Choroid plexus epithelial cell (primary cell): ENCODE results near the gene TMC5.

Experiments
- DNase-seq: peaks from one replicate; pipeline ENCODE4 v3.0.0-alpha.2; 2010; ENCODE audit warnings: low read depth
- H3K4me3 ChIP-seq: 2 replicates; pipeline ENCODE4 v1.5.1; 2011; ENCODE audit warnings: low read depth, mild to moderate bottlenecking, control low read depth, low read length, moderate library complexity
- CTCF ChIP-seq: conservative IDR thresholded peaks from 2 replicates; pipeline ENCODE4 v1.5.1; 2011; ENCODE audit warnings: low read depth, mild to moderate bottlenecking, control low read depth, inconsistent platforms, low read length, moderate library complexity

The TMC5 gene

GRCh38 chr16:19522760-19523159 lies 105.1 kb downstream of the TMC5 start:
- TF ChIP-seq CTCF = no peak
- H3K4me3 ChIP-seq = no peak overlapping the region
- no peak for DNase-seq

- no peak overlapping the region for H3K4me3 ChIP-seq
- no peak for TF ChIP-seq CTCF
- DNase-seq = no peak
Measured at GRCh38 chr16:19523184-19523558, 105.5 kb downstream of the TMC5 start.

- peak within 1 kb of the TSS; percentile 96 for H3K4me3 ChIP-seq
- peak; percentile 98 for DNase-seq
- no peak for TF ChIP-seq CTCF
Measured at GRCh38 chr16:19523559-19524355, 106.1 kb downstream of the TMC5 start, which contains the start of gene CCP110. CCP110 (plus strand) TSS chr16:19523942; CDS start chr16:19527882, 3,940 bp downstream.

- no peak for TF ChIP-seq CTCF
- H3K4me3 ChIP-seq = peak overlapping the region; percentile 96
- no peak for DNase-seq
Measured at GRCh38 chr16:19524356-19524615, 106.6 kb downstream of the TMC5 start.

GRCh38 chr16:19524616-19525384 lies 107.1 kb downstream of the TMC5 start:
- DNase-seq = no peak
- peak overlapping the region; percentile 96 for H3K4me3 ChIP-seq
- no peak for TF ChIP-seq CTCF

- no peak for TF ChIP-seq CTCF
- H3K4me3 ChIP-seq = peak overlapping the region; percentile 96
- DNase-seq = no peak
Measured at GRCh38 chr16:19525385-19525723, 107.7 kb downstream of the TMC5 start.

GRCh38 chr16:19527161-19527560 lies 109.5 kb downstream of the TMC5 start:
- no peak for TF ChIP-seq CTCF
- no peak for DNase-seq
- no peak overlapping the region for H3K4me3 ChIP-seq
